Right lobe of liver (tissue), 6 donors: ENCODE data around the gene RAPGEF3. TPM values are rescaled to one million over a fixed set of nuclear protein-coding genes. Genes with fewer than 3 reads are reported as not detected.

Experiments
- ATAC-seq, 4 donors: fragments of 200-7000 bp; cut with Tn5 transposase; one replicate each; pipeline ENCODE4 v1.9.1; 2020; ENCODE audit warnings: mild to moderate bottlenecking in 4 of 4, moderate library complexity in 4 of 4
- DNase-seq, 3 donors: peaks; one replicate each; pipeline ENCODE4 v3.0.0-alpha.2; 2020
- H3K27ac ChIP-seq, 3 donors: fragments of 200-600 bp; one replicate each; pipeline ENCODE4 v1.8.0; 2022
- H3K27me3 ChIP-seq, 2 donors: fragments of 200-600 bp; one replicate each; pipeline ENCODE4 v1.8.0; 2022
- H3K36me3 ChIP-seq, 4 donors: fragments of 200-600 bp; sonication (generic) in 1 of 4; one replicate each; pipeline versions ENCODE4 v1.5.1 to v1.8.0; 2017 to 2022; ENCODE audit warnings: control low read depth in 1 of 4
- H3K4me1 ChIP-seq, 4 donors: fragments of 200-600 bp; sonication (generic) in 1 of 4; one replicate each; pipeline versions ENCODE4 v1.5.1 to v1.8.0; 2017 to 2022; ENCODE audit warnings: control low read depth in 1 of 4
- H3K4me3 ChIP-seq, 3 donors: fragments of 200-600 bp; one replicate each; pipeline ENCODE4 v1.8.0; 2022
- H3K9me3 ChIP-seq, 4 donors: fragments of 200-600 bp; sonication (generic) in 1 of 4; one replicate each; pipeline versions ENCODE4 v1.5.1 to v1.8.0; 2017 to 2022; ENCODE audit warnings: control low read depth in 1 of 4
- POLR2A ChIP-seq: fragments of 450-650 bp; IDR thresholded peaks from one replicate; pipeline ENCODE4 v1.6.1; 2017; ENCODE audit warnings: antibody characterized with exemption, mild to moderate bottlenecking
- WGBS: methylation state at CpG from one replicate; pipeline ENCODE4 v1.1.6; 2018; ENCODE audit warnings: low coverage, low lambda C conversion rate; ENCODE audit not compliant: insufficient coverage; ENCODE audit errors: missing lambda C conversion rate; 5-methylcytosine and 5-hydroxymethylcytosine counted together
- intact Hi-C, 2 donors: fragments of 100-400 bp; cut with DNase I; formaldehyde crosslinking; loops; one replicate each; pipeline versions ENCODE4 v1.11.2 to v1.14.1; 2022
- total RNA-seq, 6 experiments: library from RNA; depleted of rRNA in 2 of 6; stranded (reverse); fragments of >200 nt in 2 of 6; fragmentation: NEBNext Ultra II Directional in 3 of 6; extraction: Animal tissue kit (Norgen Biotek cat#: 25700) in 3 of 6; gene quantifications; one replicate each; pipeline versions ENCODE4 v1.1.0 to v1.2.4, GENCODE V29; 2016 to 2023
- TF ChIP-seq, protein P1 (sequence below), 4 donors: fragments of 200-600 bp in 3 of 4; fragments of 450-650 bp in 1 of 4; IDR thresholded peaks; one replicate each; pipeline versions ENCODE4 v1.5.1 to v1.8.0; 2016 to 2022; ENCODE audit warnings: antibody characterized with exemption in 4 of 4, mild to moderate bottlenecking in 2 of 4
- donor health status: DM: no; HTN: yes; CAD: no.
- donor health status: DM: no; HTN: no; CAD: no.
- donor health status: DM: no; HTN: no; CAD: no.
- donor health status: DM: no; HTN: yes; CAD: no.
- donor health status: DM: no; HTN: yes; CAD: no.

The RAPGEF3 gene
- total RNA-seq, 6 experiments from 2014 or later, result 0.81 to 4.6 (median 2.6) TPM

DNA sequence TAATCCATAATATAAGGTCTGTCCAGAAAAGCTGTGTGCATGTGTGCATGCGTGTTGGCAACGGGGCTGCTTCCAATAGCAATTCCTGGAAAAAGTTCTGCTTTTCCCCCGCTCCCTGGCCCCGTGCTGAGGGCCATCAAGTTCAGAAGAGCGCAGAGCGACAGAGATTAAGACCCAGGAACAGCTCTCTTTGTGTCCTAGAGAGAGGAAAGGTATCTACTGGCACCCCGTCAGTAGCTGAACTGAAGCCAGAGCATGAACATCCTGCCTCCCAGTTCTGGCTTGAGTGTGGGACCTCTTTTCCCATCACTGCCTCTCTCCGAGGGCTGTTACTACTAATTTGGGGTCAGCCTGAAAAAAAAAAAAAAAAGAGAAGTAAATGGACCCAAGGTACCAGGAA lies 45.5 kb upstream of the RAPGEF3 start:
- 62% methylated on average over 5 of the region's 8 CpGs for WGBS
- no peaks in the 10 kb centered on the region for H3K36me3 ChIP-seq
- peaks cover 0 to 18% (median 0%) of the 10 kb centered on the region in 4 donors for H3K4me1 ChIP-seq
- H3K4me3 ChIP-seq, result no peak overlapping the region
- ATAC-seq (no peak), DNase-seq (no peak)
- TF ChIP-seq POLR2A, result no peak
- TF ChIP-seq, protein P1, sequence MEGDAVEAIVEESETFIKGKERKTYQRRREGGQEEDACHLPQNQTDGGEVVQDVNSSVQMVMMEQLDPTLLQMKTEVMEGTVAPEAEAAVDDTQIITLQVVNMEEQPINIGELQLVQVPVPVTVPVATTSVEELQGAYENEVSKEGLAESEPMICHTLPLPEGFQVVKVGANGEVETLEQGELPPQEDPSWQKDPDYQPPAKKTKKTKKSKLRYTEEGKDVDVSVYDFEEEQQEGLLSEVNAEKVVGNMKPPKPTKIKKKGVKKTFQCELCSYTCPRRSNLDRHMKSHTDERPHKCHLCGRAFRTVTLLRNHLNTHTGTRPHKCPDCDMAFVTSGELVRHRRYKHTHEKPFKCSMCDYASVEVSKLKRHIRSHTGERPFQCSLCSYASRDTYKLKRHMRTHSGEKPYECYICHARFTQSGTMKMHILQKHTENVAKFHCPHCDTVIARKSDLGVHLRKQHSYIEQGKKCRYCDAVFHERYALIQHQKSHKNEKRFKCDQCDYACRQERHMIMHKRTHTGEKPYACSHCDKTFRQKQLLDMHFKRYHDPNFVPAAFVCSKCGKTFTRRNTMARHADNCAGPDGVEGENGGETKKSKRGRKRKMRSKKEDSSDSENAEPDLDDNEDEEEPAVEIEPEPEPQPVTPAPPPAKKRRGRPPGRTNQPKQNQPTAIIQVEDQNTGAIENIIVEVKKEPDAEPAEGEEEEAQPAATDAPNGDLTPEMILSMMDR (IDR thresholded peaks at IDR 0.05), result no peak
- H3K27me3 ChIP-seq, result no peaks in the 10 kb centered on the region
- intact Hi-C loops, result no loop called here
- no peak overlapping the region for H3K27ac ChIP-seq
- H3K9me3 ChIP-seq, result no peaks in the 10 kb centered on the region

DNA sequence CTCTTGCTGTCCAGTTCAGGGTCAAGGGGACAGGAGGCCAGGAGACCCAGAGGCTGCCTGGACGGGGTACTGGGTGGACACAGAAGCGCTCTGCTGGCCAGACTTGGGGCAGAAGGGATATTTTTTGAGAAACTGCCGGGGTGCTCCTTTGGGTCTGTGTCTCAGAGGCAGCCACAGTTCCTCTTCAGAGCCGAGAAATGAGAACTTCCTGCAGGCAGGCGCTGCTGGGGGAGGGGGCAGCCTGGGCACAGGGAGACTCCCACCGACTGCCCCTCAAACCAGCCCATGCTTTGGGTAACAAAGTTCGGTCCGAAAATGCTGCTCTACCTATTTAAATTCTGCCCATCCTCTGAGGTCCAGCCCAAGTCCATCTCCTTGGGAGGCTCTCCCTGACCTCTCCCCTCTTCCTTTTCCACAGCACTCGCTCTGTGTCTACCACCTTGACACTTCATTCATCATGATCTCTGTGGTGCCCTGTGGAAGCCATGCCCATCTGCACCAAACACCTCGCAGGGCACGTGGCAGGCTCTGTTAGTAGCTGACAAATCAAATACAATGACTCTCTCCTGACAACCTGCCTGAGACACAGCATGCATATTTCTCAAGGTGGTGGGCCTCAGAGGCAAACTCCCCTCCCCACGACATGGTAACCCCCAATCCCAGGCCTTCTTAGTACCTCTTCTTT lies 44.7 kb upstream of the RAPGEF3 start:
- H3K36me3 ChIP-seq, result no peaks in the 10 kb centered on the region
- intact Hi-C loops, result no loop called here
- H3K27me3 ChIP-seq, result no peaks in the 10 kb centered on the region
- TF ChIP-seq, protein P1 (IDR thresholded peaks at IDR 0.05), result no peak
- TF ChIP-seq POLR2A, result no peak
- H3K27ac ChIP-seq, result peak overlapping the region in 2 of 3 donors; percentile 45 to 60
- peaks cover 0 to 15% (median 0%) of the 10 kb centered on the region in 4 donors for H3K4me1 ChIP-seq
- ATAC-seq, result peak; percentile 11 to 44 (median 14)
- DNase-seq, result no peak
- H3K9me3 ChIP-seq, result no peaks in the 10 kb centered on the region
- H3K4me3 ChIP-seq, result no peak overlapping the region
- WGBS, result 25% methylated on average over 8 of the region's 12 CpGs

DNA sequence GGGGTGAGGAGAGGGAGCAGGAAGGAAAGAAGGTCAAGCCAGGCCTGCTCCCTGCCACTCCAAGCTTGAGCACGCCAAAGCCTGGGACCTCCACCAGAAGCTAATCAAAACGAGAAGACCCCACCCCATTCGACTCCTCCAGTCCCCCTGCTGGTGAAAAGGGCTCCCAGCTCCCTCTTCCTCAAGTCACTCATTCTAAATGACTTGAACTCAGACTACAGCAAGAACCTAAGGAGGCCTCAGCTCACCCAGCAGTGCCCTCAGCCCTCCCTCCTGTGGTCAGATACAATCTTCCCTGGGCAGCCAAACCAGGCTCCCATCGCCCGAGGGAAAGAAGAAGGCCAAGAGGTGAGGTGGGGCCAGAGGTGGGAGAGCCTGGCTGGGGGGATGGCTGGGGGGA lies 43.6 kb upstream of the RAPGEF3 start:
- WGBS, result 35% methylated on average over 3 of the region's 5 CpGs

DNA sequence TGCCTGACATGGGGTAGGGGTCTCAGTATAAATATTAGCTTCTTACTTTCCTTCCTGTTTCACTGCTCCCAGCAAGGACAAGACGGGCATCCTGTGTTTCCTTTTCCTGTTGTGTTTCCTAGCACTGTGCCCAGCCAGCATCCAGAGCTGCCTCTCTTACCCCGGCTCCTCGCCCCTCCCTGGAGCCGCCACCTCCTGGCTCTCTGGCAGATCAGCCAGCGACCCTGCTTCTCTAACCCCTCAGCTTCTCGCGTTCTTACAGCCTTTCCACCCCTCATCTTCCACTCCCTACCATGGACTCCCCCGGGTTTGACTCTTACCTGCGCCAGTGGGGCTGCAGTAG lies 43.2 kb upstream of the RAPGEF3 start:
- intact Hi-C loops, result no loop called here
- ATAC-seq, result peak in 2 of 4 donors; percentile 14 to 16

More for the DNA sequence above, 43.6 kb upstream of the RAPGEF3 start:
- intact Hi-C loops, result no loop called here
- no peak overlapping the region for H3K4me3 ChIP-seq
- DNase-seq, result no peak
- H3K27ac ChIP-seq, result peak overlapping the region in 2 of 3 donors; percentile 45 to 60
- no peaks in the 10 kb centered on the region for H3K9me3 ChIP-seq
- no peak for ATAC-seq
- TF ChIP-seq, protein P1 (IDR thresholded peaks at IDR 0.05), result no peak
- TF ChIP-seq POLR2A, result no peak
- H3K4me1 ChIP-seq, result peaks cover 0 to 15% (median 0%) of the 10 kb centered on the region in 4 donors
- H3K36me3 ChIP-seq, result no peaks in the 10 kb centered on the region
- no peaks in the 10 kb centered on the region for H3K27me3 ChIP-seq

More for the DNA sequence above, 43.2 kb upstream of the RAPGEF3 start:
- no peak overlapping the region for H3K4me3 ChIP-seq
- no peaks in the 10 kb centered on the region for H3K36me3 ChIP-seq
- TF ChIP-seq, protein P1 (IDR thresholded peaks at IDR 0.05), result no peak
- TF ChIP-seq POLR2A, result no peak
- peaks cover 0 to 15% (median 0%) of the 10 kb centered on the region in 4 donors for H3K4me1 ChIP-seq
- H3K9me3 ChIP-seq, result no peaks in the 10 kb centered on the region
- 45% methylated on average over 7 of the region's 9 CpGs for WGBS
- peak overlapping the region in 2 of 3 donors; percentile 19 to 45 for H3K27ac ChIP-seq
- H3K27me3 ChIP-seq, result no peaks in the 10 kb centered on the region
- DNase-seq, result no peak
